ENCODE data around the gene TIE1. TPM values are rescaled to one million over a fixed set of nuclear protein-coding genes. Genes with fewer than 3 reads are reported as not detected.

Gene TIE1
- total RNA-seq, 3 donors from 2014 or later (not counting 1 experiment from before 2014, with no cell fraction given) = 4.5 to 10.7 (median 6.7) TPM

GRCh38 chr1:43302721-43303470 is 2.1 kb downstream of the TIE1 start:
- H3K4me1 Mint-ChIP-seq = peaks cover 6 to 17% of the 10 kb centered on the region in 2 donors
- H3K27me3 ChIP-seq (ENCODE audit: control insufficient read depth, insufficient read depth, low read length) = no peaks in the 10 kb centered on the region
- H3K27ac ChIP-seq (ENCODE audit: low read length) = no peak overlapping the region
- no peaks in the 10 kb centered on the region for H3K27me3 Mint-ChIP-seq (ENCODE audit: low read depth in 2 of 2)
- no peaks in the 10 kb centered on the region for H3K36me3 Mint-ChIP-seq
- DNase-seq (no peak), ATAC-seq (no peak)
- H3K9me3 Mint-ChIP-seq = no peaks in the 10 kb centered on the region
- H3K36me3 ChIP-seq (ENCODE audit: control insufficient read depth, insufficient read depth, low read length) = no peaks in the 10 kb centered on the region
- peaks cover 9% of the 10 kb centered on the region for H3K4me1 ChIP-seq (ENCODE audit: control insufficient read depth, insufficient read depth, low read length)
- 80% methylated on average over 6 of the region's 7 CpGs for WGBS (ENCODE audit: insufficient coverage)
- TF ChIP-seq, protein P1, sequence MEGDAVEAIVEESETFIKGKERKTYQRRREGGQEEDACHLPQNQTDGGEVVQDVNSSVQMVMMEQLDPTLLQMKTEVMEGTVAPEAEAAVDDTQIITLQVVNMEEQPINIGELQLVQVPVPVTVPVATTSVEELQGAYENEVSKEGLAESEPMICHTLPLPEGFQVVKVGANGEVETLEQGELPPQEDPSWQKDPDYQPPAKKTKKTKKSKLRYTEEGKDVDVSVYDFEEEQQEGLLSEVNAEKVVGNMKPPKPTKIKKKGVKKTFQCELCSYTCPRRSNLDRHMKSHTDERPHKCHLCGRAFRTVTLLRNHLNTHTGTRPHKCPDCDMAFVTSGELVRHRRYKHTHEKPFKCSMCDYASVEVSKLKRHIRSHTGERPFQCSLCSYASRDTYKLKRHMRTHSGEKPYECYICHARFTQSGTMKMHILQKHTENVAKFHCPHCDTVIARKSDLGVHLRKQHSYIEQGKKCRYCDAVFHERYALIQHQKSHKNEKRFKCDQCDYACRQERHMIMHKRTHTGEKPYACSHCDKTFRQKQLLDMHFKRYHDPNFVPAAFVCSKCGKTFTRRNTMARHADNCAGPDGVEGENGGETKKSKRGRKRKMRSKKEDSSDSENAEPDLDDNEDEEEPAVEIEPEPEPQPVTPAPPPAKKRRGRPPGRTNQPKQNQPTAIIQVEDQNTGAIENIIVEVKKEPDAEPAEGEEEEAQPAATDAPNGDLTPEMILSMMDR (IDR thresholded peaks at IDR 0.05) = no peak
- H3K9me3 ChIP-seq (ENCODE audit: control insufficient read depth, insufficient read depth, low read length) = no peaks in the 10 kb centered on the region
- H3K4me3 Mint-ChIP-seq = no peak overlapping the region
- intact Hi-C loops (cut with micrococcal nuclease) = no loop called here
- no peak overlapping the region for H3K4me3 ChIP-seq (ENCODE audit: low read length)
- H3K27ac Mint-ChIP-seq = no peak overlapping the region

- Histone ChIP-seq H3K36me3 (ENCODE audit: control insufficient read depth, insufficient read depth, low read length) (no peaks in the 10 kb centered on the region), H3K4me3 (ENCODE audit: low read length) (no peak overlapping the region), H3K27me3 (ENCODE audit: control insufficient read depth, insufficient read depth, low read length) (no peaks in the 10 kb centered on the region), H3K27ac (ENCODE audit: low read length) (no peak overlapping the region), H3K9me3 (ENCODE audit: control insufficient read depth, insufficient read depth, low read length) (no peaks in the 10 kb centered on the region), H3K4me1 (ENCODE audit: control insufficient read depth, insufficient read depth, low read length) (peaks cover 9% of the 10 kb centered on the region)
- TF ChIP-seq, protein P1 (IDR thresholded peaks at IDR 0.05) = no peak
- intact Hi-C loops (cut with micrococcal nuclease) = no loop called here
- no peak overlapping the region for H3K4me3 Mint-ChIP-seq
- H3K27ac Mint-ChIP-seq = no peak overlapping the region
- 79% methylated on average over 8 of the region's 8 CpGs for WGBS (ENCODE audit: insufficient coverage)
- no peaks in the 10 kb centered on the region for H3K9me3 Mint-ChIP-seq
- H3K4me1 Mint-ChIP-seq = peaks cover 6 to 17% of the 10 kb centered on the region in 2 donors
- no peak for DNase-seq
- no peaks in the 10 kb centered on the region for H3K27me3 Mint-ChIP-seq (ENCODE audit: low read depth in 2 of 2)
- no peaks in the 10 kb centered on the region for H3K36me3 Mint-ChIP-seq
- ATAC-seq = no peak
Measured at GRCh38 chr1:43303471-43304313, 2.9 kb downstream of the TIE1 start.

GRCh38 chr1:43304314-43304681 is 3.5 kb downstream of the TIE1 start:
- no peak overlapping the region for H3K4me3 ChIP-seq (ENCODE audit: low read length)
- peaks cover 6 to 17% of the 10 kb centered on the region in 2 donors for H3K4me1 Mint-ChIP-seq
- H3K4me3 Mint-ChIP-seq = no peak overlapping the region
- H3K9me3 Mint-ChIP-seq = no peaks in the 10 kb centered on the region
- H3K4me1 ChIP-seq (ENCODE audit: control insufficient read depth, insufficient read depth, low read length) = peaks cover 9% of the 10 kb centered on the region
- DNase-seq = no peak
- H3K27ac ChIP-seq (ENCODE audit: low read length) = no peak overlapping the region
- no peak for ATAC-seq
- no peaks in the 10 kb centered on the region for H3K27me3 Mint-ChIP-seq (ENCODE audit: low read depth in 2 of 2)
- H3K36me3 Mint-ChIP-seq = no peaks in the 10 kb centered on the region
- H3K36me3 ChIP-seq (ENCODE audit: control insufficient read depth, insufficient read depth, low read length) = peaks cover under 1% of the 10 kb centered on the region
- intact Hi-C loops (cut with micrococcal nuclease) = no loop called here
- H3K9me3 ChIP-seq (ENCODE audit: control insufficient read depth, insufficient read depth, low read length) = no peaks in the 10 kb centered on the region
- H3K27ac Mint-ChIP-seq = no peak overlapping the region
- H3K27me3 ChIP-seq (ENCODE audit: control insufficient read depth, insufficient read depth, low read length) = no peaks in the 10 kb centered on the region
- WGBS (ENCODE audit: insufficient coverage) = 45% methylated on average over 8 of the region's 8 CpGs
- TF ChIP-seq, protein P1 (IDR thresholded peaks at IDR 0.05) = no peak

Data from natural killer cell (primary cell).